CD1c-positive myeloid dendritic cell (primary cell): ENCODE data around the gene GSN.
A peak's percentile ranks its signal among the peaks of the same experiment; 100 is the strongest.

Source experiments
- DNase-seq: peaks from one replicate; pipeline ENCODE4 v3.0.0-alpha.2; 2016; ENCODE audit errors: extremely low spot score

The GSN gene

GRCh38 chr9:121267689-121268597, at the start of gene GSN:
Gene GSN, plus strand, starts transcription at chr9:121268162. Its CDS starts 33,810 bp downstream, at chr9:121301972.
- peak; percentile 45 for DNase-seq

DNA sequence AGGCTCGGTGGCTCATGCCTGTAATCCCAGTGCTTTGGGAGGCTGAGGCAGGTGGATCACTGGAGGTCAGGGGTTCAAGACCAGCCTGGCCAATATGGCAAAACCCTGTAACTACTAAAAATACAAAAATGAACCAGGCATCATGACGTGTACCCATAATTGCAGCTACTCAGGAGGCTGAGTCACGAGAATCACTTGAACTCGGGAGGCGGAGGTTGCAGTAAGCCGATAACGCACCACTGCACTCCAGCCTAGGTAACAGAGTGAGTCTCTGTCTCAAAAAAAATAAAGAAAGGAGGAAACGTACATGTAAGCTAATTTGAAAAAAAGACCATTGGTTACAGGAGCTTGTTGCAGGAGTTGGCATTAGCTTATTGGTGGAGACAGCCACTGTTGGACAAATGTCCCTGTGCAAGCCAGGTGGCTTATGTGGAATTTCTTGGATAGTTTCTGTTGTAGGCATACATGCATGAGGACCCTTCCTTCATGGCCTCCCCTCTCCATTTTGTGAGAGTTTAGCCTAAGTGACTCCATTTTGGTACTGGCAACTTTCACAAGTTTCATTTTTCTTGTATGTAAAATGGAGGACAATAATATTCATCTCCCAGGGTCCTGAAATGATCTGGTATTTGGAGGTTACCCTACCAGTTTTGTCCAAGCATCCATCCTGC, 49.5 kb upstream of the GSN start:
- no peak for DNase-seq

DNA sequence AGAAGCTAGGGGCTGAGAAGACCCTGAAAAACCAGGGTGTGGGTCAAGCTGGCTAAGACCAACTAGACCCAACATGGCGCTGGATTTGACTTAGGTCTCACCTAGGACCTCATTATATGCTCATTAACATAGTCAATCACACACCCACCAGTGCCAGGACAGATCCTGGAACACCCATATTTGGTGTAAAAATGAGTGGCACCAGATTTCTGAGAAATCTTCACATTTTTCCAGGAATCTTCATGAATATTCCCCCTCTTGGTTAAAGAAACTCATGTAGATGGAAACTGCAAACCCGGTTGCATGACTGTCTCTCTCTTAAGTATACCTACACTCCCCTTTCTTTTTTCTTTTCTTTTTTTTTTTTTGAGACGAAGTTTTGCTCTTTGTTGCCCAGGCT, 48.4 kb upstream of the GSN start:
- no peak for DNase-seq

DNA sequence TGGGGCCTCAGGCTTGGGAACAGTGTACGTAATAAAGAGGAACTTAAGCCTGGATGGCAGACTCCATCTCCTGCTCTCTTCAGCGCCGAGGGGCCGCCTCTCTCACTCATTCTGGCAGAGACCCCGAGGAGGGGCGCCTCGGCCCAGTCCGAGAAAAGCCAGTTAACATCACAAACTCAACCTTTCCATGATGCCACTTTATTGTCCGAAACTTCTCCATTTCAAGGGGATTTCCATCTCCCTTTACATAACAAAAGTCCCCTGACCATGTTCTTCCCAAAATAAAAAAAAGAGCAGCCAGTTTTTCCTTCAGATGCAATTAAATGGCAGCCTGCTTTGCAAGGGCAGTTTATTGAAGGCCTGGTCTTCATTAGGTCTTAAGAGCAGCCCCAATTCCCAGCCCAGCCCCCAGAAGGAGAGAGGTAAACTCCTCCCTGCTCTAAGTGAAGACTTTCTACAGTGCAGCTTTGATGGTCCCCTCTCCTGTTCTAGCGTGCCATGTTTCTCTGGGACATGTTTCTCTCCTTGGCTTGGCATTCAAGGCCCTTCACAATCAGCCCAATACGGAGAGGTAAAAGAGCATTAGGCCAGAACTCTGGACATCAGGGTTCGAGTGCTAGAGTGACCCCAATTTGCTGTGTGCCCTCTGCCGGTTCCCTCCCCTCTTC, 46.8 kb upstream of the GSN start:
- DNase-seq: peak; percentile 72

- DNase-seq: no peak
Observed at GRCh38 chr9:121221664-121222055, 46.3 kb upstream of the GSN start.

DNA sequence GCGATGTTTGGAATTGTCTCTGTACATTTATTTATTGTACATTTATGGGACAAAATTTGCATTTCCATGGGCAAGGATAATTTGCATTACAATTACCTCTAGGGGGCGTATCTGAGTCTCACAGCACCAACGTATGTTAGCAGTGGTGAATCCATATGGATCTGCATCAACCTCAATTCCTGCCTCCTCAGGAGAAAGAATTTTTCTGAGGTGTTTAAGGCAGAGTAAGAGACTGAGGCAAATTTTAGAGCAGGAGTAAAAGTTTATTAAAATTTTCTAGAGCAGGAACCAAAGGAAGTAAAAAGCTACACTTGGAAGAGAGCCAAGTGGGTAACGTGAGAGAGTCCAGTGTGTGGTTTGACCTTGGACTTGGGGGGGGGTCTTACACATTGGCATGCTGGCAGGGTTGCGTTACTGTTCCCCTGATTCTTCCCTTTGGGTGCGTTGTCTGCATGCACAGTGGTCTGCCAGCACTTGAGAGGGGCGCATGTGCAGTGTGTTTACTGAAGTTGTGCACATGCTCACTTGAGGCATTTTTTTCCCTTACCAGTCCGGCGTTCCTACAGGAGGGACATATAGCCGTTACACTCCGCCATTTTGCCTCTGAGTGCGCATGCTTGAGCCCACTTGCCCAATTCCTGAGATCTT, 45.3 kb upstream of the GSN start:
- peak; percentile 59 for DNase-seq

DNA sequence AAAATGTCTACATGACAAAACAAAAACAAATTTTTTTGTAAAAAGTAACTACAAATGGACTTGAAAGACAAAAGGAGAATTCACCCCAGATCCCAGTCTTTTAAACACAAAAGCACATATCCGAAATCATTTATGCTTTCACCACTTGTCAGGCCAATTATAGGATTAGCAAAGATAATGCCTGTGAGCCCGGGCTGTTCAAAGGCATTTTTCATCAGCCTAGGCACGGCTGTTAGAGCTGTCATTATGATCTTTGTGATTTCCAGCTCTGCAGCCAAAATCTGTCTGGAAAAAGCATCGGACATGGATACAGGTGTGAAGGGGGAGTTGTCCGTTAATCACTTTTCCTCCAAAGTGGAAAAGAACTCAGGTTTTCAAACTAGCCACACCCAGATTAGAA, 42.7 kb upstream of the GSN start:
- DNase-seq: no peak

DNA sequence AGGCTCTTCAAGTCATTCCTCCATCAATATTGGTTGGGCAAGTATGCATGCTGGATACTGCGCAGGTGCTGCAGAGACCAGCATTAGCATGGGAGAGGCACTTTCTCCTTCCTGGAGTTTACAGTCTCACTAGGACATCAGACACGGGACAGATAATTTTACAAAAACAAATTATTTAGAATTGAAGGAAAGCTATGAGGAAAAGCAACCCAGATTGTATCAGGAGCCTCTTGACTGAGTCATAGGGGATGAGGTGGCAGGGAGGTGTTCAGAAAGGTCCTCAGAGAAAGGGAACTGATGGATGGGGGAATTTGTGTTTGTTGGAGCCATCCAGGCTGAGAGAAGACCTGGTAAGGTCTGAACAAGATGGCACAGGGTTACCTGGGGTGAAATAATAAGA, 41.8 kb upstream of the GSN start:
- DNase-seq: no peak

DNA sequence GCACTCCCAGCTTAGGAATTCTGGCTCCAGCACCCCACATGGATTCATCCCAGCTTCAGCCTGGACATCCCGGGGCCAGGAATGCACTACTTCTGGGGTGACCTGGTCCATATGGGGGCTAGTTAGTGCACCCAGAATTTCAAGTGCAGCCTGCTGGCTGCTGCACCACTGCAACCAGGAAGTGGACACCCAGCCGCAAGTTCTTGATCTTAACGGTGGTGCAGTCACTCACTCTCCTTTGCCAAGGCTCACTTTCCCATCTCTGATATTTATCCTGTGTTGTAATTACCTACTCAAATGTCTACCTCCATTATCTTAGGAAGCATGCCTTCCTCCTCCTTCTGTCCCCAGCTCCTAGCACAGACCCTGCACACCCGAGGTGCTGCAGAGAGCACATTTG, 40.1 kb upstream of the GSN start:
- DNase-seq: peak; percentile 22

- DNase-seq: peak; percentile 18
Observed at GRCh38 chr9:121230256-121230655, 37.7 kb upstream of the GSN start.

GRCh38 chr9:121232251-121232650, 35.7 kb upstream of the GSN start:
- DNase-seq: no peak

GRCh38 chr9:121233906-121234831, 33.8 kb upstream of the GSN start:
- no peak for DNase-seq

DNA sequence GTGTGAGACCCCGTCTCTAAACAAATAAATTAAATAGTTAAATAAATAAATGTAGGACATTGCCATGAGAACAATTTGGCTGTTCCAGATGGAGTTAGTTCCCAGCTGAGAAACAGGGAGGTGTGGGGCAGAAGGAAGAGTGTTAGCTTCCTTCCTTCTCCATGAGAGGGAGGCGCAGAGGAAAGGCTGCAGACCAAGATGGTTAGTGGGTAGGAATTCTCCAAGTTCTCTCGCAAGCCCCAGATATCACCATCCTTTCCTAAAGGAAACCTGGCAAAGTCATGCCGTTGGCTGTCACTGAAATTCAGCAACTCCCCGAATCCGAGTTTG, 33.2 kb upstream of the GSN start:
- no peak for DNase-seq

- DNase-seq: no peak
Observed at GRCh38 chr9:121235512-121235911, 32.5 kb upstream of the GSN start.

DNA sequence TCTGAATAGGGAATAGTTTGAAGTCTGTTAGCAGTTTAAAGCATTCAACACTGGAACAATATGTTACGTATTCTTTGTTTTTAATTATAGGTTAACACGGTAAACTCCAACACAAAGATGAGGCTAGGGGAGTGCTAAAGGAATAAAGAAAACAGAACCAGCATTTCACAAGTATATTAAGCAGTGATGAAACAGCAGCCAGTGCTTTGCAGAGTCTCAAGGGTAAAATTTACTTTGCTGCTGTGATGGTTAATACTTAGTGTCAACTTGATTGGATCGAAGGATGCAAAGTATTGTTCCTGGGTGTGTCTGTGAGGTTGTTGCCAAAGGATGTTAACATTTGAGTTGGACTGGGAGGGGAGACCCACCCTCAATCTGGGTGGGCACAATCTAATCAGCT, 30.0 kb upstream of the GSN start:
- DNase-seq: no peak

DNA sequence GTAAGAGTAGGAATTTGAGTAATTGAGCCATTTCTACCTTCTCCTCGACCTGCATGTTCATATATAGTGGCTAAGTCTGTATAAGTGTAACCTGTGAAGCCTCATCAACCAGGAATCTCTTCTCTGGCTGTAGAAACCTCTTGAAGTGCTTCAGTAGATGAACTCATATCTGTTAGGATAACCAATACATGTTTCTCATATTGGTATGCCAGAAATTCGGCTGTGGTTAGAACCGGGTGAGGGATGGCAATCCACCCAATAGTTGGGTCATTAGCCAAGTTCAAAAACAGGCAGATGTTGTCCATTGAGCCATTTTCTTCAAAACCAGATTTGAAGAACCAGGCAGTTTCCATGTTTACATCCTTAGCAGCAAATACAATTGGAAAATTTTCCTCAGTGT, 28.9 kb upstream of the GSN start:
- no peak for DNase-seq

GRCh38 chr9:121239851-121240250, 28.1 kb upstream of the GSN start:
- no peak for DNase-seq

GRCh38 chr9:121240472-121241135, 27.4 kb upstream of the GSN start:
- DNase-seq: no peak

DNA sequence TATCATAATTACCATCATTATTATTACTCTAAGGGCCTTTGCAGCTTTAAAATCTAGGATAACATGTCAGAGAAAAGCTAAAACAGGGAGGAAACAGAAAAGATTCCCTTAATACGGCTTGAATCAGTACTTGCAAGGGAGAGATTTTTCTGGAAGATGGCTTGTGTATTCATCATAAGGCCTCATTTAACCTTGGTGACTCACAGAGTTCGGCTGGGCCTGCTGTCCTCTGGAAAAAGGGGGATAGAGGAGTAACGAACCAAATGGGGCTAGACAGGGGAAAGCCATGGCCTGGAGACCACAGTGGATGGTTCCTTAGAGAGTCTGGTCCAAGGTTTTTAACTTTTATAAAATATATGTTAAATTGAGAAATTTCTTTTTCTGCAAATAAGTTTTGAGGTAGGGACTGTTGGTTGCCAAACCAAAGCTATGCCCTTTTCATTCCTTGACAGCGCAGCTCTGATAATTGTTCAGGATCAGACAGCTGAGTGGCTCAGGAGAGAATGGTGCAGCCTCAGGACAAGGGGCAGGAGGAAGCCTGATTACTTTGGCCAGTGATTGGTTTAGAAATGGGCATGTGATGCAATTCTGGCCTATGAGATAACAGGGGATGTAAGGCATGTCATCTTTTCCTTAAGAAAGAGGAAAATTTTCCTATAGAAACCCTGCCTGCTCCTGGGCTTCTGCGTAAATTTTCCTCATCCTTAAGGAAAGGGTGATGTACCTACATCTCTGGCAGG, 25.6 kb upstream of the GSN start:
- no peak for DNase-seq

DNA sequence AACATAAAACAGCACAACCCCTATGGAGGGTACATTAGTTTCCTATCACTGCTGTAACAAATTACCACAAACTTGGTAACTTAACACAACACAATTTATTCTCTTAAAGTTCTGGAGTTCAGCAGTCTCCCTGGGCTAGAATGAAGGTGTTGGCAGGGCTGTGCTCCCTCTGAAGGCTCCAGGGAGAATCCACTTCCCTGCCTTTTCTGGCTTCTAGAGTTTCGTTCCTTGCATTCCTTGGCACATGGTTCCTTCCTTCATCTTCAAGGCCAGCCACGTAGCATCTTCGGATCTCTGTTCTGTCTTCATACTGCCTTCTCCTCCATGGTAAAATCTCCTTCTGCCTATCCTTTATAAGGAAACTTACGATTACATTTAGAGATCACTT, 25.0 kb upstream of the GSN start:
- no peak for DNase-seq
